CD4-positive, alpha-beta T cell treated with Interleukin-4 for 1 hour (primary cell): ENCODE measurements around the gene AKT1.

Experiments used
- DNase-seq, 2 donors: peaks; one replicate each; pipeline ENCODE4 v3.0.0-alpha.2; 2020 to 2022

Gene AKT1

GRCh38 chr14:104721505-104722431 is 73.8 kb downstream of the AKT1 start:
- no peak for DNase-seq
